K562 (cell line): Measurements from ENCODE around the gene TRPM4. TPM values are rescaled to one million over a fixed set of nuclear protein-coding genes. Genes with fewer than 3 reads are reported as not detected.

Source experiments
- ARID1B ChIP-seq: fragments of 450-650 bp; IDR thresholded peaks from 2 replicates; pipeline ENCODE4 v1.6.1; 2016; ENCODE audit warnings: antibody characterized with exemption, mild to moderate bottlenecking, inconsistent platforms
- BRD9 ChIP-seq: fragments of 450-650 bp; IDR thresholded peaks from 2 replicates; pipeline ENCODE4 v1.6.1; 2018; ENCODE audit warnings: low read depth; ENCODE audit not compliant: partially characterized antibody
- CREM ChIP-seq: IDR thresholded peaks from 2 replicates; pipeline ENCODE4 v1.6.1; 2014; ENCODE audit warnings: antibody characterized with exemption, low read depth
- E2F3 ChIP-seq: fragments of 250-450 bp; sonication (Bioruptor Pico); IDR thresholded peaks from 2 replicates; pipeline ENCODE4 v1.4.0; 2020; ENCODE audit warnings: mild to moderate bottlenecking
- GTF2A2 ChIP-seq: IDR thresholded peaks from 2 replicates; pipeline ENCODE4 v1.6.1; 2016; ENCODE audit warnings: mild to moderate bottlenecking, missing genetic modification characterization, missing compliant biosample characterization
- JUNB ChIP-seq: fragments of 450-650 bp; formaldehyde crosslinking; conservative IDR thresholded peaks from 2 replicates; pipeline ENCODE4 v1.4.0; 2020; ENCODE audit warnings: mild to moderate bottlenecking
- KLF13 ChIP-seq: fragments of 450-650 bp; IDR thresholded peaks from 2 replicates; pipeline ENCODE4 v1.6.1; 2016; ENCODE audit warnings: missing genetic modification characterization, low read depth, mild to moderate bottlenecking, missing compliant biosample characterization, moderate library complexity, borderline replicate concordance
- NCOR1 ChIP-seq: fragments of 450-650 bp; IDR thresholded peaks from 2 replicates; pipeline ENCODE4 v1.6.1; 2016; ENCODE audit warnings: mild to moderate bottlenecking, moderate library complexity
- NR2C1 ChIP-seq, 2 experiments: fragments of 450-650 bp; IDR thresholded peaks; 2 replicates each; pipeline ENCODE4 v1.6.1; 2017; ENCODE audit warnings: mild to moderate bottlenecking in 2 of 2, antibody characterized with exemption in 1 of 2, inconsistent platforms in 1 of 2, missing compliant biosample characterization in 1 of 2, missing genetic modification characterization in 1 of 2
- POLR2G ChIP-seq: fragments of 200-400 bp; formaldehyde crosslinking; IDR thresholded peaks from 2 replicates; pipeline ENCODE4 v1.6.1; 2017; ENCODE audit warnings: low read depth, mild to moderate bottlenecking, antibody characterized with exemption, low read length, moderate library complexity
- RBM15 ChIP-seq: fragments of 200-400 bp; formaldehyde crosslinking; IDR thresholded peaks from 2 replicates; pipeline ENCODE4 v1.6.1; 2018; ENCODE audit warnings: mild to moderate bottlenecking, low read length, moderate library complexity; ENCODE audit not compliant: insufficient read depth
- SMAD4 ChIP-seq: fragments of 250-450 bp; sonication (Bioruptor Pico); conservative IDR thresholded peaks from 2 replicates; pipeline ENCODE4 v1.8.0; 2021; ENCODE audit warnings: inconsistent platforms, mild to moderate bottlenecking, moderate library complexity
- SP1 ChIP-seq: sonication (generic); formaldehyde crosslinking; IDR thresholded peaks from 2 replicates; pipeline ENCODE4 v1.8.1; 2022; ENCODE audit warnings: mild to moderate bottlenecking, missing genetic modification reagents
- STAT5A ChIP-seq: IDR thresholded peaks from 2 replicates; pipeline ENCODE4 v1.6.1; 2012; ENCODE audit warnings: low read length, inconsistent platforms, borderline replicate concordance
- TAF15 ChIP-seq: fragments of 200-400 bp; formaldehyde crosslinking; IDR thresholded peaks from 2 replicates; pipeline ENCODE4 v1.6.1; 2017; ENCODE audit warnings: mild to moderate bottlenecking, low read depth, low read length, moderate library complexity
- TARDBP ChIP-seq: fragments of 450-650 bp; IDR thresholded peaks from 2 replicates; pipeline ENCODE4 v1.6.1; 2016
- U2AF2 ChIP-seq: fragments of 200-400 bp; formaldehyde crosslinking; optimal IDR thresholded peaks from 2 replicates; pipeline ENCODE3; 2017; ENCODE audit warnings: low read depth, mild to moderate bottlenecking, low read length
- ZNF551 ChIP-seq: fragments of 250-450 bp; sonication (Bioruptor Pico); IDR thresholded peaks from 2 replicates; pipeline ENCODE4 v1.5.0; 2021; ENCODE audit warnings: mild to moderate bottlenecking, moderate library complexity
- ZNF77 ChIP-seq: fragments of 250-450 bp; sonication (Bioruptor Pico); IDR thresholded peaks from 2 replicates; pipeline ENCODE4 v1.5.0; 2020
- polyA plus RNA-seq, 8 experiments: library from polyadenylated mRNA; depleted of rRNA in 4 of 8; stranded (reverse) in 5 of 8; unstranded in 3 of 8; fragments of >200 nt; fragmentation: Nextera tagmentation in 2 of 8; fragmentation: Illumina TruSeq in 1 of 8; extraction: Ambion mirVana in 2 of 8; extraction: Trizol in 1 of 8; gene quantifications; 2 replicates each; pipeline versions ENCODE4 v1.2.1 to v1.2.3, GENCODE V29; 2011 to 2014; ENCODE audit warnings: inconsistent platforms in 1 of 8, missing spikeins in 1 of 8
- total RNA-seq, 7 experiments: library from RNA; depleted of rRNA in 6 of 7; stranded (reverse); fragments of >200 nt in 6 of 7; fragmentation: Illumina TruSeq in 2 of 7; extraction: Trizol in 2 of 7; gene quantifications; 2 replicates each; pipeline versions ENCODE4 v1.2.1 to v1.2.3, GENCODE V29; 2011 to 2021; ENCODE audit warnings: low replicate concordance in 1 of 7
- TF ChIP-seq, protein P1 (sequence below): fragments of 450-650 bp; IDR thresholded peaks from 2 replicates; pipeline ENCODE4 v1.6.1; 2016; ENCODE audit warnings: antibody characterized with exemption
- TF ChIP-seq, protein P2 (sequence below): fragments of 250-450 bp; sonication (Bioruptor Pico); IDR thresholded peaks from 2 replicates; pipeline ENCODE4 v1.4.0; 2020; ENCODE audit warnings: mild to moderate bottlenecking, moderate library complexity
- TF ChIP-seq, protein P3 (sequence below): fragments of 450-650 bp; formaldehyde crosslinking; IDR thresholded peaks from 2 replicates; pipeline ENCODE4 v1.4.0; 2020; ENCODE audit warnings: mild to moderate bottlenecking, moderate library complexity
- TF ChIP-seq, protein P4 (sequence below): fragments of 450-650 bp; formaldehyde crosslinking; conservative IDR thresholded peaks from 2 replicates; pipeline ENCODE4 v1.4.0; 2022; ENCODE audit warnings: mild to moderate bottlenecking, missing genetic modification characterization

Gene TRPM4
- total and polyA plus RNA-seq, 9 of the 15 experiments (the other 6 are each of a cell fraction or from before 2014, with no cell fraction given) = 6.5 to 45.4 (median 15.2) TPM

DNA sequence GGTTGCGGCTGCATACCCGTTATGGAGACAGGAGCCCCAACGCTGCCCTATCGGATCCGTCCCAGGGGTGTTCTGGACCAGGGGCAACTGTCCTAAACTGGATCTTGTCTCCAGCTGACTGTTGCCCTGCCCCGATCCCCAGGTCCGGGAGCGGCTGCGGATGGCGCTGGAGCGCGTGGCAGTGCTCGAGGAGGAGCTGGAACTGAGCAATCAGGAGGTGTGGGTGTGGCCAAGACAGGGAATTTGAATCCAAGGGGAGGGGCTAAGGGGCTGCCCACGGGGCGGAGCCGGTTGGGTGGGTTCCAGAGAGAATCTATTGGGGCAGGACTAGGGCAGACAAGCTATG is 28.4 kb upstream of the TRPM4 start (continued):
- TF ChIP-seq, protein P1, sequence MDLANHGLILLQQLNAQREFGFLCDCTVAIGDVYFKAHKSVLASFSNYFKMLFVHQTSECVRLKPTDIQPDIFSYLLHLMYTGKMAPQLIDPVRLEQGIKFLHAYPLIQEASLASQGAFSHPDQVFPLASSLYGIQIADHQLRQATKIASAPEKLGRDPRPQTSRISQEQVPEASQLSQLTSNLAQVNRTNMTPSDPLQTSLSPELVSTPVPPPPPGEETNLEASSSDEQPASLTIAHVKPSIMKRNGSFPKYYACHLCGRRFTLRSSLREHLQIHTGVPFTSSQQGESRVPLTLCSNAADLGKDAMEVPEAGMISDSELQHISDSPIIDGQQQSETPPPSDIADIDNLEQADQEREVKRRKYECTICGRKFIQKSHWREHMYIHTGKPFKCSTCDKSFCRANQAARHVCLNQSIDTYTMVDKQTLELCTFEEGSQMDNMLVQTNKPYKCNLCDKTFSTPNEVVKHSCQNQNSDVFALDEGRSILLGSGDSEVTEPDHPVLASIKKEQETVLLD = no peak
- TF ChIP-seq ZNF77 (CRISPR knock-in tag) (no peak), E2F3 (CRISPR knock-in tag) (no peak), NCOR1 (no peak), TAF15 (no peak), SP1 (CRISPR knock-in tag) (peak; percentile 69; the same call in 1 of the 2 replicates), GTF2A2 (tag) (no peak), JUNB (CRISPR knock-in tag) (no peak), RBM15 (no peak), TARDBP (no peak), U2AF2 (no peak), ZNF551 (CRISPR knock-in tag) (no peak), CREM (no peak), POLR2G (peak; percentile 79), ARID1B (no peak), KLF13 (no peak), STAT5A (no peak), BRD9 (no peak), SMAD4 (no peak), NR2C1 (IDR thresholded peaks at IDR 0.05) (no peak), NR2C1 (tag; IDR thresholded peaks at IDR 0.05) (no peak)
- TF ChIP-seq, protein P2, sequence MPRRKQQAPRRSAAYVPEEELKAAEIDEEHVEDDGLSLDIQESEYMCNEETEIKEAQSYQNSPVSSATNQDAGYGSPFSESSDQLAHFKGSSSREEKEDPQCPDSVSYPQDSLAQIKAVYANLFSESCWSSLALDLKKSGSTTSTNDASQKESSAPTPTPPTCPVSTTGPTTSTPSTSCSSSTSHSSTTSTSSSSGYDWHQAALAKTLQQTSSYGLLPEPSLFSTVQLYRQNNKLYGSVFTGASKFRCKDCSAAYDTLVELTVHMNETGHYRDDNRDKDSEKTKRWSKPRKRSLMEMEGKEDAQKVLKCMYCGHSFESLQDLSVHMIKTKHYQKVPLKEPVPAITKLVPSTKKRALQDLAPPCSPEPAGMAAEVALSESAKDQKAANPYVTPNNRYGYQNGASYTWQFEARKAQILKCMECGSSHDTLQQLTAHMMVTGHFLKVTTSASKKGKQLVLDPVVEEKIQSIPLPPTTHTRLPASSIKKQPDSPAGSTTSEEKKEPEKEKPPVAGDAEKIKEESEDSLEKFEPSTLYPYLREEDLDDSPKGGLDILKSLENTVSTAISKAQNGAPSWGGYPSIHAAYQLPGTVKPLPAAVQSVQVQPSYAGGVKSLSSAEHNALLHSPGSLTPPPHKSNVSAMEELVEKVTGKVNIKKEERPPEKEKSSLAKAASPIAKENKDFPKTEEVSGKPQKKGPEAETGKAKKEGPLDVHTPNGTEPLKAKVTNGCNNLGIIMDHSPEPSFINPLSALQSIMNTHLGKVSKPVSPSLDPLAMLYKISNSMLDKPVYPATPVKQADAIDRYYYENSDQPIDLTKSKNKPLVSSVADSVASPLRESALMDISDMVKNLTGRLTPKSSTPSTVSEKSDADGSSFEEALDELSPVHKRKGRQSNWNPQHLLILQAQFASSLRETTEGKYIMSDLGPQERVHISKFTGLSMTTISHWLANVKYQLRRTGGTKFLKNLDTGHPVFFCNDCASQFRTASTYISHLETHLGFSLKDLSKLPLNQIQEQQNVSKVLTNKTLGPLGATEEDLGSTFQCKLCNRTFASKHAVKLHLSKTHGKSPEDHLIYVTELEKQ = no peak
- TF ChIP-seq, protein P3, sequence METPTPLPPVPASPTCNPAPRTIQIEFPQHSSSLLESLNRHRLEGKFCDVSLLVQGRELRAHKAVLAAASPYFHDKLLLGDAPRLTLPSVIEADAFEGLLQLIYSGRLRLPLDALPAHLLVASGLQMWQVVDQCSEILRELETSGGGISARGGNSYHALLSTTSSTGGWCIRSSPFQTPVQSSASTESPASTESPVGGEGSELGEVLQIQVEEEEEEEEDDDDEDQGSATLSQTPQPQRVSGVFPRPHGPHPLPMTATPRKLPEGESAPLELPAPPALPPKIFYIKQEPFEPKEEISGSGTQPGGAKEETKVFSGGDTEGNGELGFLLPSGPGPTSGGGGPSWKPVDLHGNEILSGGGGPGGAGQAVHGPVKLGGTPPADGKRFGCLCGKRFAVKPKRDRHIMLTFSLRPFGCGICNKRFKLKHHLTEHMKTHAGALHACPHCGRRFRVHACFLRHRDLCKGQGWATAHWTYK (CRISPR knock-in tag) = 0 out of 2 replicates have a peak, but pooled peaks have one; percentile 16
- TF ChIP-seq, protein P4, sequence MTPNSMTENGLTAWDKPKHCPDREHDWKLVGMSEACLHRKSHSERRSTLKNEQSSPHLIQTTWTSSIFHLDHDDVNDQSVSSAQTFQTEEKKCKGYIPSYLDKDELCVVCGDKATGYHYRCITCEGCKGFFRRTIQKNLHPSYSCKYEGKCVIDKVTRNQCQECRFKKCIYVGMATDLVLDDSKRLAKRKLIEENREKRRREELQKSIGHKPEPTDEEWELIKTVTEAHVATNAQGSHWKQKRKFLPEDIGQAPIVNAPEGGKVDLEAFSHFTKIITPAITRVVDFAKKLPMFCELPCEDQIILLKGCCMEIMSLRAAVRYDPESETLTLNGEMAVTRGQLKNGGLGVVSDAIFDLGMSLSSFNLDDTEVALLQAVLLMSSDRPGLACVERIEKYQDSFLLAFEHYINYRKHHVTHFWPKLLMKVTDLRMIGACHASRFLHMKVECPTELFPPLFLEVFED (CRISPR knock-in tag) = no peak
